ENCODE data around the gene MECR.

DNA sequence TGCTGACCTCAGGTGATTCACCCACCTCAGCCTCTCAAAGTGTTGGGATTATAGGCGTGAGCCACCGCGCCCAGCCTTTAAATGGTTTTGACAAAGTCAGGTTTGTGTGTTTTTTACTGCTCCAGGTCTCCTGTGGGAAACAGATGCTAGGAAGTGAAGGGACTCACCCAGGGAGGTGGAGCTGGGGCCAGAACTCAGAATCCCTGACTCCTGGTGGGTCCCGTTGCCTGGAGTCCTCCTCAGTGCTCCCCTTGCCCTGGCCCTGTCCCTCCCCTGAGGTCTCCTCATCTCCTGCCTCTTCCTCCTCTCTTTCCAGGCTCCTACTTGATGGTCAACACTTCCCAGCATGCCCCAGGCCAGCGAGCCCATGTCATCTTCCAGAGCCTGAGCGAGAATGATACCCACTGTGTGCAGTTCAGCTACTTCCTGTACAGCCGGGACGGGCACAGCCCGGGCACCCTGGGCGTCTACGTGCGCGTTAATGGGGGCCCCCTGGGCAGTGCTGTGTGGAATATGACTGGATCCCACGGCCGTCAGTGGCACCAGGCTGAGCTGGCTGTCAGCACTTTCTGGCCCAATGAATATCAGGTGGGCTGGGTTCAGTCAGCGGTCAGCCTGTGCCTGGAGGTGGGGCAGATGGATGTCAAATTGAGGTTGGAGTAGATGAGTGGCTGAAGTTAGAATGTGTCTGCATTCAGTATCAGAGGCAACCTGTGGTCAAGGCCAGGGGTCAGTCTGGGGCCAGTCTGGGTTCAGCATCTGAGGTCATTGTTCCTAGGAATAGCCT, 27.6 kb upstream of the MECR start:
- TF ChIP-seq, protein P1, sequence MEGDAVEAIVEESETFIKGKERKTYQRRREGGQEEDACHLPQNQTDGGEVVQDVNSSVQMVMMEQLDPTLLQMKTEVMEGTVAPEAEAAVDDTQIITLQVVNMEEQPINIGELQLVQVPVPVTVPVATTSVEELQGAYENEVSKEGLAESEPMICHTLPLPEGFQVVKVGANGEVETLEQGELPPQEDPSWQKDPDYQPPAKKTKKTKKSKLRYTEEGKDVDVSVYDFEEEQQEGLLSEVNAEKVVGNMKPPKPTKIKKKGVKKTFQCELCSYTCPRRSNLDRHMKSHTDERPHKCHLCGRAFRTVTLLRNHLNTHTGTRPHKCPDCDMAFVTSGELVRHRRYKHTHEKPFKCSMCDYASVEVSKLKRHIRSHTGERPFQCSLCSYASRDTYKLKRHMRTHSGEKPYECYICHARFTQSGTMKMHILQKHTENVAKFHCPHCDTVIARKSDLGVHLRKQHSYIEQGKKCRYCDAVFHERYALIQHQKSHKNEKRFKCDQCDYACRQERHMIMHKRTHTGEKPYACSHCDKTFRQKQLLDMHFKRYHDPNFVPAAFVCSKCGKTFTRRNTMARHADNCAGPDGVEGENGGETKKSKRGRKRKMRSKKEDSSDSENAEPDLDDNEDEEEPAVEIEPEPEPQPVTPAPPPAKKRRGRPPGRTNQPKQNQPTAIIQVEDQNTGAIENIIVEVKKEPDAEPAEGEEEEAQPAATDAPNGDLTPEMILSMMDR (conservative IDR thresholded peaks at IDR 0.05): no peak
- no peak for TF ChIP-seq ZFX (IDR thresholded peaks at IDR 0.05)

Measured in C4-2B (cell line).